Liver (tissue), 3 donors: ENCODE data around the gene ABHD2.

Source experiments
- EGR1 ChIP-seq, 2 donors: IDR thresholded peaks; 2 replicates each; pipeline ENCODE4 v1.6.1; 2016 to 2018; ENCODE audit warnings: antibody characterized with exemption in 2 of 2, low read depth in 2 of 2
- GABPA ChIP-seq, 2 donors: IDR thresholded peaks in 1 of 2; conservative IDR thresholded peaks in 1 of 2; 2 replicates each; pipeline ENCODE4 v1.6.1; 2016; ENCODE audit warnings: antibody characterized with exemption in 2 of 2, mild to moderate bottlenecking in 1 of 2, moderate library complexity in 1 of 2
- HNF4G ChIP-seq: IDR thresholded peaks from 2 replicates; pipeline ENCODE4 v1.6.1; 2016; ENCODE audit warnings: antibody characterized with exemption
- JUND ChIP-seq, 2 donors: IDR thresholded peaks; 2 replicates each; pipeline ENCODE4 v1.6.1; 2016; ENCODE audit warnings: antibody characterized with exemption in 2 of 2
- RXRA ChIP-seq, 2 donors: IDR thresholded peaks; 2 replicates each; pipeline ENCODE4 v1.6.1; 2017 to 2018; ENCODE audit warnings: antibody characterized with exemption in 2 of 2, mild to moderate bottlenecking in 1 of 2
- SP1 ChIP-seq: IDR thresholded peaks from 2 replicates; pipeline ENCODE4 v1.6.1; 2018; ENCODE audit warnings: antibody characterized with exemption, mild to moderate bottlenecking
- TAF1 ChIP-seq: conservative IDR thresholded peaks from 2 replicates; pipeline ENCODE4 v1.6.1; 2016; ENCODE audit warnings: antibody characterized with exemption, mild to moderate bottlenecking
- YY1 ChIP-seq: IDR thresholded peaks from 2 replicates; pipeline ENCODE4 v1.6.1; 2016; ENCODE audit warnings: antibody characterized with exemption, mild to moderate bottlenecking
- TF ChIP-seq, protein P1 (sequence below): fragments of 150-350 bp; IDR thresholded peaks from 2 replicates; pipeline ENCODE4 v1.5.1; 2017; ENCODE audit warnings: improper control_type of control experiment, low read depth, low read length; ENCODE audit not compliant: missing input control
- TF ChIP-seq, protein P2 (sequence below): IDR thresholded peaks from 2 replicates; pipeline ENCODE4 v1.6.1; 2016; ENCODE audit warnings: antibody characterized with exemption
- donor health status: healthy.
- donor health status: healthy.

DNA sequence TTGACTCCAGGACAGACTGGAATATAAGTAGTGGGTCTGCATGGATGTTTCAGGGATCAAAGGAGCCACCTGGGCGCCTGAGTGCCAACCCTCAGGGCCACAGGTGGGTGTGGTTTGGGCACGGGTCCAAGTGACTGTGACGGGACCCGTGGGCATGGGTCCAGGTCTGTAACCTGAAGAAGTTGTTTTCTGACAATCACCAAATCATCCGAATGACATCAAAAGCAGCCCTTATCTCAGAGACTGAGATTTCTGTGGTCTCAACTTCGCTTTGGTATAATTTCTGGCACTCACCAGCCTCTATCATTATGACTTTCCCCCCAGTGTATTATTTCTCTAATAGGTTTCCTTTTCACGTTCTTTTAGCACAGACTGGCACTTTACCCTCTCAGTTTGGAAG is 108.7 kb downstream of the ABHD2 start:
- TF ChIP-seq TAF1 (no peak), JUND (IDR thresholded peaks at IDR 0.05) (no peak), YY1 (no peak), HNF4G (no peak), GABPA (IDR thresholded peaks at IDR 0.05 in 1 of 2, conservative IDR thresholded peaks at IDR 0.05 in 1 of 2) (no peak), RXRA (IDR thresholded peaks at IDR 0.05) (no peak), EGR1 (IDR thresholded peaks at IDR 0.05; ENCODE audit: low read depth in 2 of 2) (no peak), SP1 (no peak)
- TF ChIP-seq, protein P1, sequence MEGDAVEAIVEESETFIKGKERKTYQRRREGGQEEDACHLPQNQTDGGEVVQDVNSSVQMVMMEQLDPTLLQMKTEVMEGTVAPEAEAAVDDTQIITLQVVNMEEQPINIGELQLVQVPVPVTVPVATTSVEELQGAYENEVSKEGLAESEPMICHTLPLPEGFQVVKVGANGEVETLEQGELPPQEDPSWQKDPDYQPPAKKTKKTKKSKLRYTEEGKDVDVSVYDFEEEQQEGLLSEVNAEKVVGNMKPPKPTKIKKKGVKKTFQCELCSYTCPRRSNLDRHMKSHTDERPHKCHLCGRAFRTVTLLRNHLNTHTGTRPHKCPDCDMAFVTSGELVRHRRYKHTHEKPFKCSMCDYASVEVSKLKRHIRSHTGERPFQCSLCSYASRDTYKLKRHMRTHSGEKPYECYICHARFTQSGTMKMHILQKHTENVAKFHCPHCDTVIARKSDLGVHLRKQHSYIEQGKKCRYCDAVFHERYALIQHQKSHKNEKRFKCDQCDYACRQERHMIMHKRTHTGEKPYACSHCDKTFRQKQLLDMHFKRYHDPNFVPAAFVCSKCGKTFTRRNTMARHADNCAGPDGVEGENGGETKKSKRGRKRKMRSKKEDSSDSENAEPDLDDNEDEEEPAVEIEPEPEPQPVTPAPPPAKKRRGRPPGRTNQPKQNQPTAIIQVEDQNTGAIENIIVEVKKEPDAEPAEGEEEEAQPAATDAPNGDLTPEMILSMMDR = no peak
- TF ChIP-seq, protein P2, sequence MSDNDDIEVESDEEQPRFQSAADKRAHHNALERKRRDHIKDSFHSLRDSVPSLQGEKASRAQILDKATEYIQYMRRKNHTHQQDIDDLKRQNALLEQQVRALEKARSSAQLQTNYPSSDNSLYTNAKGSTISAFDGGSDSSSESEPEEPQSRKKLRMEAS = no peak
